Smooth muscle cell (in vitro differentiated cells): ENCODE data around the gene LRMDA. TPM values are rescaled to one million over a fixed set of nuclear protein-coding genes. Genes with fewer than 3 reads are reported as not detected.

Source experiments
- DNase-seq: peaks from one replicate; lab custom pipeline; 2025; ENCODE audit not compliant: unreplicated experiment; lab: John Stamatoyannopoulos, UW
- H2AFZ ChIP-seq: fragments of 200-600 bp; sonication (generic); 2 replicates; pipeline ENCODE4 v1.6.0; 2016; ENCODE audit warnings: antibody characterized with exemption, low read depth, mild to moderate bottlenecking
- H3F3A ChIP-seq: fragments of 200-600 bp; sonication (generic); 2 replicates; pipeline ENCODE4 v1.6.0; 2017; ENCODE audit warnings: antibody characterized with exemption, low read depth
- H3K27ac ChIP-seq: fragments of 200-600 bp; sonication (generic); 2 replicates; pipeline ENCODE4 v1.5.1; 2016; ENCODE audit warnings: low read depth, mild to moderate bottlenecking
- H3K27me3 ChIP-seq: fragments of 200-600 bp; sonication (generic); 2 replicates; pipeline ENCODE4 v1.6.1; 2016; ENCODE audit warnings: low read depth, mild to moderate bottlenecking
- H3K36me3 ChIP-seq: fragments of 200-600 bp; sonication (generic); 2 replicates; pipeline ENCODE4 v1.5.1; 2016; ENCODE audit warnings: low read depth
- H3K4me1 ChIP-seq: fragments of 200-600 bp; sonication (generic); 2 replicates; pipeline ENCODE4 v1.5.1; 2016; ENCODE audit warnings: low read depth
- H3K4me2 ChIP-seq: fragments of 200-600 bp; sonication (generic); 2 replicates; pipeline ENCODE4 v1.6.0; 2016; ENCODE audit warnings: mild to moderate bottlenecking
- H3K4me3 ChIP-seq: fragments of 200-600 bp; sonication (generic); 2 replicates; pipeline ENCODE4 v1.5.1; 2016; ENCODE audit warnings: mild to moderate bottlenecking
- H3K79me2 ChIP-seq: fragments of 200-600 bp; sonication (generic); 2 replicates; pipeline ENCODE4 v1.6.0; 2016; ENCODE audit warnings: low read depth, mild to moderate bottlenecking
- H3K9ac ChIP-seq: fragments of 200-600 bp; sonication (generic); 2 replicates; pipeline ENCODE4 v1.6.0; 2016; ENCODE audit warnings: low read depth
- H3K9me3 ChIP-seq: fragments of 200-600 bp; sonication (generic); replicated peaks from 2 replicates; pipeline ENCODE4 v1.5.1; 2016; ENCODE audit warnings: low read depth
- H4K20me1 ChIP-seq: fragments of 200-600 bp; sonication (generic); 2 replicates; pipeline ENCODE4 v1.6.0; 2016; ENCODE audit warnings: low read depth
- WGBS: methylation state at CpG from one replicate; pipeline ENCODE4 v1.1.7; 2016; ENCODE audit warnings: low lambda C conversion rate; 5-methylcytosine and 5-hydroxymethylcytosine counted together
- polyA plus RNA-seq: library from polyadenylated mRNA; unstranded; fragments of >200 nt; fragmentation: Nextera tagmentation; extraction: Ambion mirVana; gene quantifications from 2 replicates; pipeline ENCODE4 v1.2.1, GENCODE V29; 2016
- total RNA-seq: library from RNA; depleted of rRNA; stranded (reverse); fragments of >200 nt; gene quantifications from 2 replicates; pipeline ENCODE4 v1.2.3, GENCODE V29; 2014
- TF ChIP-seq, protein P1 (sequence below): fragments of 200-600 bp; sonication (generic); IDR thresholded peaks from 2 replicates; pipeline ENCODE4 v1.5.1; 2017; ENCODE audit warnings: borderline replicate concordance, mild to moderate bottlenecking, antibody characterized with exemption; ENCODE audit not compliant: insufficient read depth, poor library complexity, severe bottlenecking

Gene LRMDA
- total and polyA plus RNA-seq, 2 experiments from 2014 or later: 1.5 to 1.6 TPM

DNA sequence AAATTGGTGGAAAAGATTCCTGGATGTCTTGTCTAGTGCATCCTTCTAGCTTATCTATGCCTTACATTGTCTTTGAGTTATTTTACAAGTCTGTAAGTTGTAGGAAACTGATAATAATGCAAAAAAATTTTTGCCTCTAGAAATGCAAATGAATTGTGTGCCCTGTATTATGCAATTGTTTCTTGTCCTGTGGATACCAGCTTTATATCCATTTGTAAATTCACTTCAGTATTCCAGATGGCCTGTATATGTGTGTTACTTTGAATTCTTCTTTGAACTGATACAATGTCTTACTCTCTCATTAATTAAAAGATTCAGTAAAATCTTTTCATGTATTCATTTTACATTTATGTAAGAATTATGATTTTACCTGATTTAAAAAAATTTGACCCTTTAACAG is 234.3 kb downstream of the LRMDA start:
- Histone ChIP-seq H3K36me3 (no peaks in the 10 kb centered on the region), H3K27me3 (no peaks in the 10 kb centered on the region)

GRCh38 chr10:75672111-75672671 is 240.8 kb downstream of the LRMDA start:
- H3K79me2 ChIP-seq: no peaks in the 10 kb centered on the region
- H3K9ac ChIP-seq: no peak overlapping the region
- TF ChIP-seq, protein P1, sequence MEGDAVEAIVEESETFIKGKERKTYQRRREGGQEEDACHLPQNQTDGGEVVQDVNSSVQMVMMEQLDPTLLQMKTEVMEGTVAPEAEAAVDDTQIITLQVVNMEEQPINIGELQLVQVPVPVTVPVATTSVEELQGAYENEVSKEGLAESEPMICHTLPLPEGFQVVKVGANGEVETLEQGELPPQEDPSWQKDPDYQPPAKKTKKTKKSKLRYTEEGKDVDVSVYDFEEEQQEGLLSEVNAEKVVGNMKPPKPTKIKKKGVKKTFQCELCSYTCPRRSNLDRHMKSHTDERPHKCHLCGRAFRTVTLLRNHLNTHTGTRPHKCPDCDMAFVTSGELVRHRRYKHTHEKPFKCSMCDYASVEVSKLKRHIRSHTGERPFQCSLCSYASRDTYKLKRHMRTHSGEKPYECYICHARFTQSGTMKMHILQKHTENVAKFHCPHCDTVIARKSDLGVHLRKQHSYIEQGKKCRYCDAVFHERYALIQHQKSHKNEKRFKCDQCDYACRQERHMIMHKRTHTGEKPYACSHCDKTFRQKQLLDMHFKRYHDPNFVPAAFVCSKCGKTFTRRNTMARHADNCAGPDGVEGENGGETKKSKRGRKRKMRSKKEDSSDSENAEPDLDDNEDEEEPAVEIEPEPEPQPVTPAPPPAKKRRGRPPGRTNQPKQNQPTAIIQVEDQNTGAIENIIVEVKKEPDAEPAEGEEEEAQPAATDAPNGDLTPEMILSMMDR: no peak
- H3K27me3 ChIP-seq: no peaks in the 10 kb centered on the region
- DNase-seq: no peak
- H2AFZ ChIP-seq: no peak overlapping the region
- H3K27ac ChIP-seq: no peak overlapping the region
- 87% methylated on average over 3 of the region's 4 CpGs for WGBS
- H3F3A ChIP-seq: no peaks in the 10 kb centered on the region
- no peak overlapping the region for H3K4me3 ChIP-seq
- H3K9me3 ChIP-seq: no peaks in the 10 kb centered on the region
- no peaks in the 10 kb centered on the region for H4K20me1 ChIP-seq
- H3K4me1 ChIP-seq: no peaks in the 10 kb centered on the region
- no peaks in the 10 kb centered on the region for H3K36me3 ChIP-seq
- H3K4me2 ChIP-seq: no peak overlapping the region

More for the DNA sequence above, 234.3 kb downstream of the LRMDA start:
- DNase-seq: no peak
- Histone ChIP-seq H3K4me2 (no peak overlapping the region), H4K20me1 (no peaks in the 10 kb centered on the region), H3K4me1 (no peaks in the 10 kb centered on the region), H3K27ac (no peak overlapping the region), H3K9ac (no peak overlapping the region), H3K79me2 (no peaks in the 10 kb centered on the region), H3K4me3 (no peak overlapping the region), H2AFZ (no peak overlapping the region), H3K9me3 (no peaks in the 10 kb centered on the region), H3F3A (no peaks in the 10 kb centered on the region)
- TF ChIP-seq, protein P1: no peak

DNA sequence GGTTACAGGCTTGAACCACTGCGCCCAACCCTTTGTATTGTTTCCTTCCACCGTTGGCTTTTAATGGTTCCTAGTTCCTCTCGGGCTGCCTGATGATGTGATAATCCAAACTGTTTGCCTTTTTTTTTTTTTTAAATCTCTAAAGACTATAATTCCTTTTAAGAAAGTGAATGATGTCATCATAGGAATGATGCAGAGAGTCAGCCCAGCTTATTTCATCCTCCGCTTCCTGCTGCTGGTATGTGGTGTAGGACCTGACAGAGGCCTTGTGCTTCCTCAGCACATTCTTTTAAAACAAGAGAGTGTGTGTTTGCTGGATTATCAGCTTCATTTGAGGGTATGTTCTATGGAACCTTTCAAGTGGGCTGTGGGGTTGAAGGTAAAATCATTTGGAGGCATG is 241.4 kb downstream of the LRMDA start:
- H3K79me2 ChIP-seq: no peaks in the 10 kb centered on the region
- H3K9ac ChIP-seq: no peak overlapping the region
- no peak overlapping the region for H3K4me3 ChIP-seq
- H4K20me1 ChIP-seq: no peaks in the 10 kb centered on the region
- no peaks in the 10 kb centered on the region for H3F3A ChIP-seq
- TF ChIP-seq, protein P1: no peak
- 34% methylated on average over 4 of the region's 4 CpGs for WGBS
- no peaks in the 10 kb centered on the region for H3K9me3 ChIP-seq
- no peak overlapping the region for H3K27ac ChIP-seq
- H3K4me2 ChIP-seq: no peak overlapping the region
- no peaks in the 10 kb centered on the region for H3K4me1 ChIP-seq
- DNase-seq: no peak
- no peak overlapping the region for H2AFZ ChIP-seq
- no peaks in the 10 kb centered on the region for H3K27me3 ChIP-seq
- no peaks in the 10 kb centered on the region for H3K36me3 ChIP-seq

- Histone ChIP-seq H2AFZ (no peak overlapping the region), H3K27me3 (no peaks in the 10 kb centered on the region), H3K27ac (no peak overlapping the region), H3K9me3 (no peaks in the 10 kb centered on the region), H3K4me2 (no peak overlapping the region), H3K4me3 (no peak overlapping the region), H4K20me1 (no peaks in the 10 kb centered on the region), H3K36me3 (no peaks in the 10 kb centered on the region), H3K9ac (no peak overlapping the region), H3K4me1 (no peaks in the 10 kb centered on the region), H3K79me2 (no peaks in the 10 kb centered on the region), H3F3A (no peaks in the 10 kb centered on the region)
- TF ChIP-seq, protein P1: no peak
- 76% methylated on average over 3 of the region's 3 CpGs for WGBS
- no peak for DNase-seq
These were observed 246.1 kb downstream of the LRMDA start for GRCh38 chr10:75677541-75677940.
